Caco-2 (cell line): ENCODE results near the gene MAML2. TPM values are rescaled to one million over a fixed set of nuclear protein-coding genes. Genes with fewer than 3 reads are reported as not detected.

Experiments used
- BruUV-seq: library from RNA; stranded (reverse); fragments of 400-500 nt; replicated peaks from 2 replicates; lab custom pipeline; 2021; lab: Mats Ljungman, UMichigan
- CTCF ChIA-PET: fragments of 300-600 bp; sonication (Branson Sonifier 250); formaldehyde crosslinking; loops from one replicate; lab custom pipeline; 2022; ENCODE audit warnings: antibody characterized with exemption; lab: Charles Lee
- POLR2A ChIA-PET: fragments of 300-600 bp; sonication (Branson Sonifier 250); formaldehyde crosslinking; loops from one replicate; lab custom pipeline; 2022; ENCODE audit warnings: antibody characterized with exemption; lab: Charles Lee
- DNase-seq, 2 experiments: peaks; one replicate each; pipeline versions ENCODE4 v3.0.0 to v3.0.0-alpha.2; 2020 to 2022
- H3K27me3 ChIP-seq: replicated peaks from 2 replicates; pipeline ENCODE4 v1.6.0; 2011; ENCODE audit warnings: low read length; ENCODE audit not compliant: control insufficient read depth, insufficient read depth
- H3K36me3 ChIP-seq: 2 replicates; pipeline ENCODE4 v1.5.1; 2011; ENCODE audit warnings: low read length; ENCODE audit not compliant: control insufficient read depth, insufficient read depth
- H3K4me1 ChIP-seq: fragments of 250-450 bp; sonication (Bioruptor Pico); 2 replicates; pipeline ENCODE4 v1.5.1; 2020; ENCODE audit warnings: mild to moderate bottlenecking
- H3K4me3 ChIP-seq: 2 replicates; pipeline ENCODE4 v1.5.1; 2011; ENCODE audit warnings: low read depth, mild to moderate bottlenecking, control low read depth, low read length
- H3K9me3 ChIP-seq: fragments of 250-450 bp; sonication (Bioruptor Pico); 2 replicates; pipeline ENCODE4 v1.5.1; 2020; ENCODE audit warnings: mild to moderate bottlenecking, moderate library complexity
- H3K27ac Mint-ChIP-seq: one replicate; pipeline ENCODE4 v1.8.0; 2022; ENCODE audit warnings: mixed read lengths; ENCODE audit not compliant: unreplicated experiment
- H3K27me3 Mint-ChIP-seq: one replicate; pipeline ENCODE4 v1.8.0; 2022; ENCODE audit warnings: mixed read lengths; ENCODE audit not compliant: insufficient read depth, unreplicated experiment
- H3K36me3 Mint-ChIP-seq: one replicate; pipeline ENCODE4 v1.8.0; 2022; ENCODE audit warnings: mild to moderate bottlenecking, mixed read lengths; ENCODE audit not compliant: insufficient read depth, unreplicated experiment
- H3K4me1 Mint-ChIP-seq: one replicate; pipeline ENCODE4 v1.8.0; 2022; ENCODE audit warnings: low read depth, mixed read lengths; ENCODE audit not compliant: unreplicated experiment
- H3K4me3 Mint-ChIP-seq: one replicate; pipeline ENCODE4 v1.8.0; 2022; ENCODE audit warnings: mild to moderate bottlenecking, moderate library complexity, mixed read lengths; ENCODE audit not compliant: unreplicated experiment
- H3K9me3 Mint-ChIP-seq: one replicate; pipeline ENCODE4 v1.8.0; 2022; ENCODE audit warnings: mixed read lengths; ENCODE audit not compliant: unreplicated experiment
- intact Hi-C: fragments of 100-400 bp; cut with micrococcal nuclease; formaldehyde crosslinking; loops from one replicate; pipeline ENCODE4 v1.10.0; 2022; ENCODE audit not compliant: unreplicated experiment
- total RNA-seq: library from RNA; stranded (reverse); gene quantifications from 2 replicates; pipeline ENCODE4 v1.2.3, GENCODE V29; 2022
- TF ChIP-seq, protein P1 (sequence below), 2 experiments: fragments of 200-600 bp in 1 of 2; IDR thresholded peaks; 1 replicate in 1 of 2; 2 replicates in 1 of 2; pipeline versions ENCODE4 v1.5.1 to v1.8.0; 2011 to 2022; ENCODE audit warnings: antibody characterized with exemption in 1 of 2, control low read depth in 1 of 2, inconsistent platforms in 1 of 2, low read depth in 1 of 2, low read length in 1 of 2, mild to moderate bottlenecking in 1 of 2, moderate library complexity in 1 of 2; ENCODE audit not compliant: insufficient read depth in 1 of 2, severe bottlenecking in 1 of 2, unreplicated experiment in 1 of 2

The MAML2 gene
- total RNA-seq, 1 experiment from 2014 or later, result 11.5 TPM

- intact Hi-C loops, result no loop called here
- Histone ChIP-seq H3K27me3 (no peaks in the 10 kb centered on the region), H3K4me1 (peaks cover 18% of the 10 kb centered on the region), H3K36me3 (no peaks in the 10 kb centered on the region), H3K4me3 (no peak overlapping the region), H3K9me3 (no peaks in the 10 kb centered on the region)
- Mint-ChIP-seq H3K4me3 (no peak overlapping the region), H3K27ac (no peak overlapping the region), H3K36me3 (no peaks in the 10 kb centered on the region), H3K9me3 (no peaks in the 10 kb centered on the region), H3K27me3 (no peaks in the 10 kb centered on the region), H3K4me1 (peaks cover 17% of the 10 kb centered on the region)
- TF ChIP-seq, protein P1, sequence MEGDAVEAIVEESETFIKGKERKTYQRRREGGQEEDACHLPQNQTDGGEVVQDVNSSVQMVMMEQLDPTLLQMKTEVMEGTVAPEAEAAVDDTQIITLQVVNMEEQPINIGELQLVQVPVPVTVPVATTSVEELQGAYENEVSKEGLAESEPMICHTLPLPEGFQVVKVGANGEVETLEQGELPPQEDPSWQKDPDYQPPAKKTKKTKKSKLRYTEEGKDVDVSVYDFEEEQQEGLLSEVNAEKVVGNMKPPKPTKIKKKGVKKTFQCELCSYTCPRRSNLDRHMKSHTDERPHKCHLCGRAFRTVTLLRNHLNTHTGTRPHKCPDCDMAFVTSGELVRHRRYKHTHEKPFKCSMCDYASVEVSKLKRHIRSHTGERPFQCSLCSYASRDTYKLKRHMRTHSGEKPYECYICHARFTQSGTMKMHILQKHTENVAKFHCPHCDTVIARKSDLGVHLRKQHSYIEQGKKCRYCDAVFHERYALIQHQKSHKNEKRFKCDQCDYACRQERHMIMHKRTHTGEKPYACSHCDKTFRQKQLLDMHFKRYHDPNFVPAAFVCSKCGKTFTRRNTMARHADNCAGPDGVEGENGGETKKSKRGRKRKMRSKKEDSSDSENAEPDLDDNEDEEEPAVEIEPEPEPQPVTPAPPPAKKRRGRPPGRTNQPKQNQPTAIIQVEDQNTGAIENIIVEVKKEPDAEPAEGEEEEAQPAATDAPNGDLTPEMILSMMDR (IDR thresholded peaks at IDR 0.05; ENCODE audit: insufficient read depth in 1 of 2, low read depth in 1 of 2, low read length in 1 of 2, severe bottlenecking in 1 of 2, unreplicated experiment in 1 of 2), result no peak
- DNase-seq, result no peak
- no TSS peak for BruUV-seq
- CTCF ChIA-PET, result interaction anchor here (0.7 kb wide), 1 partner anchor 9 kb away, joined by 4 read pairs; no protein-coding TSS in a partner anchor
- POLR2A ChIA-PET, result no interaction called here
These were observed 229.8 kb downstream of the MAML2 start for GRCh38 chr11:96113193-96113681.

- intact Hi-C loops, result no loop called here
- TF ChIP-seq, protein P1 (IDR thresholded peaks at IDR 0.05; ENCODE audit: insufficient read depth in 1 of 2, low read depth in 1 of 2, low read length in 1 of 2, severe bottlenecking in 1 of 2, unreplicated experiment in 1 of 2), result no peak
- ChIA-PET POLR2A (no interaction called here), CTCF (interaction anchor here (0.7 to 1.2 kb wide), 2 partner anchors 10 to 41 kb away, joined by 4 to 5 read pairs; no protein-coding TSS in a partner anchor)
- Mint-ChIP-seq H3K27ac (no peak overlapping the region), H3K36me3 (no peaks in the 10 kb centered on the region), H3K4me1 (peaks cover 17% of the 10 kb centered on the region), H3K9me3 (no peaks in the 10 kb centered on the region), H3K4me3 (no peak overlapping the region), H3K27me3 (no peaks in the 10 kb centered on the region)
- Histone ChIP-seq H3K4me1 (peaks cover 18% of the 10 kb centered on the region), H3K9me3 (no peaks in the 10 kb centered on the region), H3K27me3 (no peaks in the 10 kb centered on the region), H3K4me3 (no peak overlapping the region), H3K36me3 (no peaks in the 10 kb centered on the region)
- no peak for DNase-seq
- no TSS peak for BruUV-seq
These were observed 230.5 kb downstream of the MAML2 start for GRCh38 chr11:96112192-96113128.

DNA sequence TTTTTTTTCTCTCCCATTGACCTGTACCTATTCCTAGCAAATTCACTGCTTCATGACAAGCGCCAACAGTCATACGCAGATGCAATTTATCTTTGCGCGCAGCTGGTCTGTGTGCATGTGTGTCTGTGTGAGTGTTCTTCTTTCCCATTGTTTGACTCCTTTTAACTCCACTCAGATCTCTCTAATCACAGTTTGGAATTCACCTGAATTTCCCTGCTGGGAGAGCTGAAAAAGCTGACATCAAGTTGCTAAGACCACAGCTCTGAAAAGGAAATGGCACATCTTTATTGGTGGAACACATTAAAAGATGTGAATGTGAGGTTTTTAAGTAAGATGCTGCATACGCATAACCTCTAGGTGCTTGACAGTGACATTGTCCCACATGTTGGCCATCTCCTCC, 231.7 kb downstream of the MAML2 start:
- no peak overlapping the region for H3K4me3 ChIP-seq

More for the DNA sequence above, 231.7 kb downstream of the MAML2 start:
- TF ChIP-seq, protein P1 (IDR thresholded peaks at IDR 0.05; ENCODE audit: insufficient read depth in 1 of 2, low read depth in 1 of 2, low read length in 1 of 2, severe bottlenecking in 1 of 2, unreplicated experiment in 1 of 2), result no peak
- no peak overlapping the region for H3K27ac Mint-ChIP-seq
- no peaks in the 10 kb centered on the region for H3K27me3 Mint-ChIP-seq
- CTCF ChIA-PET, result interaction anchor here (1.2 kb wide), 1 partner anchor 39 kb away, joined by 5 read pairs; no protein-coding TSS in a partner anchor
- POLR2A ChIA-PET, result no interaction called here
- intact Hi-C loops, result no loop called here
- no peak overlapping the region for H3K4me3 Mint-ChIP-seq
- Histone ChIP-seq H3K9me3 (no peaks in the 10 kb centered on the region), H3K36me3 (no peaks in the 10 kb centered on the region), H3K4me1 (peaks cover 18% of the 10 kb centered on the region), H3K27me3 (no peaks in the 10 kb centered on the region)
- no peaks in the 10 kb centered on the region for H3K9me3 Mint-ChIP-seq
- no TSS peak for BruUV-seq
- no peak for DNase-seq
- H3K4me1 Mint-ChIP-seq, result peaks cover 10% of the 10 kb centered on the region
- no peaks in the 10 kb centered on the region for H3K36me3 Mint-ChIP-seq
